Stimulated activated CD4-positive, alpha-beta T cell treated with anti-CD3 and anti-CD28 coated beads, Interleukin-1b, Interleukin-23, amount 100 ng/mL, for 24 hours (primary cell): ENCODE data around the gene OR5F1.

Experiments
- DNase-seq, 4 experiments: peaks; one replicate each; pipeline ENCODE4 v3.0.0-alpha.2; 2020; ENCODE audit warnings: low read depth in 4 of 4, low spot score in 1 of 4

Gene OR5F1

DNA sequence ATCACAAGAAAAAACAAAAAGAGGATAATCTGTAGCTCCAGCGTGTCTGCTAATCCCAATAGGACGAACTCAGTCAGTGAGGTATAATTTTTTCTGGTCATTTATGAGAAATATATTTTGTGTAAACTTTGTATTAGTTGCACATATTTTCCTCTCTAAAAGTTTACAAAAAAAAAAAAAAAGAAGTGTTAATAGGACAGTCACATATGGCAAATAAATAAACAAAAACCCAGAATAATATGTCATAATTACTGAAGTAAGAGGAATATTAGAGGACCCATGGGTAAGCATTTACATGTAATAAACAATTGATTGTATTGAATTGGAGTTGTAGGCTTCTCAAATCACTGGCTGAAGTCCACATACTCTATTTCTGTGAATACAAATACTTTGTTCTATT, at the start of gene OR5F1:
Gene OR5F1 (minus strand): TSS at position 101 of the 400 bp plus-strand sequence. CDS start 0 bp downstream, at position 101.
- no peak for DNase-seq

DNA sequence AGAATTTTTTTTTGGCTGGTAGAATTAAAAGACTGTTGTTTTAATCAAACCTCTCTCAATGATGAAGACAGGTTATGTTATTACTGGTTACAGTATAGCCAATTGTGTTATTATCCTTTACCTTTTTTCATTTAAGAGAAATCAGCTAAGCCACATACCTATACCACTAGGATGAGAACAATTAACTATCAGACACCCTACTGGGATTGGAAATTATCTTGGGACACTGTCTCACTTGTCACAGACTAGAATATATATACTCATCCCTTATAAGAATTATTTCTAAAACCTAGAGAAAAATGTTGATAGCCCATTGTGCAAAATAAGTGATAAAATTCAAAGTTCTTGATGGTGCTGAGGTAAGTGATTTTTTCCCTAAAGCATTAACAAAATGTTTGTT, 32.9 kb upstream of the OR5F1 start, which contains the start of gene OR5AS1:
Gene OR5AS1 (plus strand): TSS at position 301 of the 400 bp plus-strand sequence. CDS start 2,765 bp downstream, outside the sequence.
- DNase-seq, result no peak

GRCh38 chr11:56013805-56014204, 19.4 kb upstream of the OR5F1 start:
- no peak for DNase-seq

DNA sequence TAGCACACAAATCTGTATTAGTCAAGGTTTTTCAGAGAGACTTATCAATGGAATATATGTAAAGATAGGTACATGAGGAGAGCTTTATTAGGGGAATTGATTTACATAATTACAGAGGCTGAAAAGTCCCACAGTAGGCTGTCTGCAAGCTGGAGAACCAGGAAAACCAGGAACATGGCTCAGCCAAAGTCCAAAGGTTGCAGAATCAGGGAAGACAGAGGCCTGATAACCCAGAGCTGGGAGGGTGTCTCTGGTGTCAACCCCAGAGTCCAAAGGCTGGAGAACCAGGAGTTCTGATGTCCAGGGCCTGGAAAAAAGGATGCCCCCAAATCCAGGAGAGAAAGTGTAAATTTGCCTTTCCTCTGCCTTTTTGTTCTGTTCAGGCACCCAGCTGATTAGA, 16.3 kb upstream of the OR5F1 start:
- DNase-seq, result no peak

- DNase-seq, result no peak
Measured at GRCh38 chr11:55970935-55971334, 23.5 kb downstream of the OR5F1 start.

DNA sequence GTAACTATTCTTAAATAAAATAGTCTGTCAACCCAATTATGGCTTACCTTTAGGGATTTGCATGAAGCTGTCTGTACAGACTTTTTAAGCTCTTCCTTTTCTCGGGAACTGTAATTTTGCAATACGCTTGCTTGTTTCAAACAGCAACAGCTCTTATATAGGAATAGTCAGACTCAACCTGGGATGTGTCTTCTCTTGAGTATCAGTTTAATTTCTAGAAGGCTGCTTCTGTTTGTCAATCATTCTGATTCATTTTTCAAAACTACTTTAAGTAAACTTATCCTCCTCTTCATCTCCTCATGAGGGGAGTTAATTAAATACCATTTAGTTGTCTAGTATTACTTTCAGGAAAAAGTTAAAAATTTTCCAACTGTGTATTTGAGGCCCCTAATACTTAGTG, 24.6 kb downstream of the OR5F1 start, which contains the start of gene OR10AG1:
Gene OR10AG1 (minus strand): TSS at position 101 of the 400 bp plus-strand sequence. CDS start 38 bp downstream, at position 63.
- DNase-seq, result no peak

DNA sequence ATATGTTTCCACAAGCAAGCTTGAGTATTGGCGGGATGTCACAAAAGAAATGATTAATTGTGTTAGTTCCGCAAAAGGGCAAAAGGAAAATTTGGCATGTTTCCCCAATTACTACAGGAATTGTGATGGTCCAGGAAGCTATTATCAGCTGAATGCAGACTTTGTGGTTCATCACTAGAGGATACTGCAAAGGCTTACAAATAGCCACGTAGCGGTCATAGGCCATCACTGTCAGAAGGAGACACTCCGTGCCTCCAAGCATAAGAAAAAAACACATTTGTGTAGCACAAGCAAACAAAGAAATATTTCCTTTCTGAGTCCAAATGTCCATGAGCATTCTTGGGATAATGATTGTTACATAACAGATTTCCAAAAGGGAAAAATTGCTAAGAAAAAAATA, 26.5 kb downstream of the OR5F1 start:
- DNase-seq, result no peak

- no peak for DNase-seq
Measured at GRCh38 chr11:55966391-55966790, 28.0 kb downstream of the OR5F1 start.

DNA sequence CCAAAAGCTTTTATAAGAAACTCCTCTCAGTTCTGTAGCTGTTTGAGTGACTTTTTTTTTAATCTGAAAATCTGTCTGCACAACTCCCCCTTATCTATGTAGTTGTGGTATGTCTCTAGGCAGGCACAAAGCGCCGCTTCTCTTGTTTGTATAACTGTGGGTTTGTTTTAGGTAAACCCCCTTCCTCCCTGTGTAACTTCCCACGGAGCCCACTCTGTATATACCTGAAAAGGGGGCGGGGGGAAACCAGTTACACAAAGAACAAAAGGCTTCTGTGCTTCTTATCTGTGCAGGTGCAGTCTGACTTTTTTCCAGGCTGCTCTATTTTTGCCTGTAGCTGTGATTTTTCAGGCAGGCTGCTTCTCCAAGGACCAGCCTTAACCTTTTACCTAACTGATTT, 37.9 kb downstream of the OR5F1 start:
- DNase-seq, result no peak

GRCh38 chr11:55949330-55949729, 45.1 kb downstream of the OR5F1 start:
- no peak for DNase-seq
